Kidney capillary endothelial cell (primary cell): ENCODE results near the gene ZNF778.
"Not testable (repeated sequence)": the region's sequence is repeated elsewhere in the genome, so short reads cannot be mapped to it uniquely, and the experiment has no call there.

Source experiments
- DNase-seq: peaks from one replicate; pipeline ENCODE4 v3.0.0-alpha.2; 2018; ENCODE audit warnings: low spot score

ZNF778 gene

DNA sequence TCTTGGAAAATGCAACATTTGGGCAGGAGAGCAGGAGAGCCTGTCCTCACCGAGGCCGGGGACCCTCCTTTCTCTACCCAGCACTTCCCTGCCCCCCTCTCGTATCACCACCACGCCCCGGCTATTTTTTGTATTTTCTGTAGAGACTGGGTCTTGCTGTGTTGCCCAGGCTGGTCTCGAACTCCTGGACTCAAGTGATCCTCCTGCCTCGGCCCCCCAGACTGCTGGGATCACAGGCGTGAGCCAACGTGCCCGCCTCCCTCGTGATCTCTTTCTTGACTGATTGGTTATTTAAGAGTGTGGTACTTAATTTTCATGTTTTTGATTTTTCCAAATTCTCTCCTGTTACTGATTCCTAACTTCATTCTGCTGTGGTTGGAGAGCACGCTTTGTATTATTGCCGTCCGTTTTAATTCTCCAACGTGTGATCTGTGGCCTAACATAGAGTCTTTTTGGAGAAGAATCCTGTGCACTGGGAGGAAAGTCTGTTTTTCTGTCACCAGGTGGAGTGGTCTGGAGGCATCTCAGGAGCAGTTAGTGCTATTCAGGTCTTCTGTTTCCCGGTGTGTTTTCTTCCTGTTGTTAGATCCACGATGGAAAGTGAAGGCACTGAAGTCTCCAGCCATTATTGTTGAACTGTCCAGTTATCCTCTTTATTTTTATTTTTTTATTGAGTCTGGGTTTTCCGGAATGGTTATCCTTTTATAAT, 40.4 kb downstream of the ZNF778 start:
- no peak for DNase-seq

DNA sequence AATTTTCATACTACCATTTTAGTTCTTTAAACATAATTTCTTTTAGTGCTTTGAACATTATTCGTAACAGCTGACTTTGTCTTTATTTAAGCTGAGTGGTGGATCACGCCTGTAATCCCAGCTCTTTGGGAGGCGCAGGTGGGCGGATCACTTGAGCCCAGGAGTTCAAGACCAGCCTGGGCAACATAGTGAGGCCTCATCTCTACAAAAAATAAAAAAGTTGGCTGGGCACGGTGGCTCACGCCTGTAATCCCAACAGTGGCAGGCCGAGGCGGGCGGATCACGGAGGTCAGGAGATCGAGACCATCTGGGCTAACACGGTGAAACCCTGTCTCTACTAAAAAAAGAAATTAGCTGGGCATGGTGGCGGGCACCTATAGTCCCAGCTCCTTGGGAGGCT, 42.4 kb downstream of the ZNF778 start:
- DNase-seq = not testable (repeated sequence)

- DNase-seq = no peak
These were observed 44.4 kb downstream of the ZNF778 start for GRCh38 chr16:89261691-89262563.

- no peak for DNase-seq
These were observed 47.5 kb downstream of the ZNF778 start for GRCh38 chr16:89264800-89265550.

GRCh38 chr16:89265647-89266046, 48.1 kb downstream of the ZNF778 start:
- DNase-seq = no peak

DNA sequence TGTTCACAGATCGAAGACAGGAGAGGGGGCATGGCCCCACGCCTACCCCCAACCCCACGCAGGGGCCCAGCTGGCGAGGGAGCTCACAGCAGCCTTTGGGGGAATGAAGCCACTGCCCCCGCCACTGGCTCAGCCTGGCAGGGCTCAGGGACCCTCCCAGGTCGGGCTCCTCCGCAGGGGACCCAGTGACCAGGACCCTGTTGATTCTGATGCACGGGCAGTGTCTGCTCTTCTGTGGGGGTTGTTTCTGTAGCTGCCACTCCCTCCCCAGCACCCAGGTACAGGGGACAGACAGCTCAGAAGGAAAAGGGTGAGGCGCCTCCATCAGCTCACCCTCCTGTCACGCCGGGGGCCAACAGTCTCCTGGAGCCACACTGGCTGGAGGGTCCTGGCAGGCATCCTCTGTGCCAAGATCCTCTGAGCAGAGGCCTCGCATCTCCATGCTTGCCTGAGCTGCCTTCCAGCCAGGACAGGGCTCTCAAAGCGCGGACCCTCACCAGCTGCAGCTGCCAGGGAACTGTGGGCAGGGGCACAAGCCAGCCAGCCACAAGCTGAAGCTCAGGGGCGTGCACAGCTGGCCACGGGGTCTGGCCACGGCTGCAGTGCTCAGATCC, 49.1 kb downstream of the ZNF778 start:
- no peak for DNase-seq

GRCh38 chr16:89267746-89268145, 50.2 kb downstream of the ZNF778 start:
- DNase-seq = not testable (repeated sequence)

DNA sequence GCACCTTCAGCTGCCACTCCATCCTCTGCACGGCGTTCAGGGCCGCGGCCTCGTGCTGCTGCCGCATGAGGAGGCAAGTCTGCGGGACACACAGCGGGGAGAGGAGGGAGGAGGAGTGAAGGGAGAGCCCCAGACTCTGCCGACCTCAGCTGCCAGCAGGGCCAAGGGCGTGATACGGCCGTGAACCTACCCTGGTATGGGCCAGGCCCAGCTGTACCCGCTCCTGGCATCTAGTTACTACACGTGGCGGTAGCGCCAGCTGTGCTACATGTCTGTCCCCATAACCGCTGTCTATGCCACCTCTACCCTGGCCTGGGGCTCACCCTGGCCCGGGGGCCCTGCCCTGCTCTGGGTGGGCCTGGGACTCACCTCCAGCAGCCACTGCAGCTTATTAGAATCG, 51.1 kb downstream of the ZNF778 start:
- no peak for DNase-seq

DNA sequence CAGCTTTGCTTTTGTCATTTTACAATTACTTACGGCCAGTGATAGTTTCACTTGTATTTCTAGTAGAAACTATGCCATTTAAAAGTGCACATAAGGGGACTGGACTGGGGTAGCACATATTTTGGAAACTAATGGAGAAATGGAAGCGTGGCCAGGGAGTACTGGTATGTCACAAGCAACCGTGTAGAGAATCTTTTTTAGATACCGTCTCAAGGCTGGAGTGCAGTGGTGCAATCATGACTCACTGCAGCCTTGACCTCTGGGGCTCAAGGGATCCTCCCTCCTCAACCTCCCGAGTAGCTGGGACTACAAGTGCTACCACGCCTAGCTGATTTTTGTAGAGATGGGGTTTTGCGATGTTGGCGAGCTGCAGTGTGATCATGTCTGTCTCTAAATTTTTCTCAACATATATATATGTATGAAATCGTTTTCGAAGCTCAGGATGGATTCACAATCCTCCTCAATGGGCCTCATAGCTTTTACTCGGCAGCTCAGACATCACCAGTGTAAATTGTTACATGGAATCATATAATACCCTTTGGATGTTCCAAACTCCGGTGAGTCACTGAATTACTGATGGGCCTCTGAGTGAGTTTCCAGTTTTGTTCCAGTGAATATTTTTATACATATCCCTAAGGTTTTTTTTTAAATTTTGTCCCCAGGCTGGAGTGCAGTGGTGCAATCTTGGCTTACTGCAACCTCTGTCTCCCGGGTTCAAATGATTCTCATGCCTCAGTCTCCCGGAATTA, 51.7 kb downstream of the ZNF778 start:
- no peak for DNase-seq

DNA sequence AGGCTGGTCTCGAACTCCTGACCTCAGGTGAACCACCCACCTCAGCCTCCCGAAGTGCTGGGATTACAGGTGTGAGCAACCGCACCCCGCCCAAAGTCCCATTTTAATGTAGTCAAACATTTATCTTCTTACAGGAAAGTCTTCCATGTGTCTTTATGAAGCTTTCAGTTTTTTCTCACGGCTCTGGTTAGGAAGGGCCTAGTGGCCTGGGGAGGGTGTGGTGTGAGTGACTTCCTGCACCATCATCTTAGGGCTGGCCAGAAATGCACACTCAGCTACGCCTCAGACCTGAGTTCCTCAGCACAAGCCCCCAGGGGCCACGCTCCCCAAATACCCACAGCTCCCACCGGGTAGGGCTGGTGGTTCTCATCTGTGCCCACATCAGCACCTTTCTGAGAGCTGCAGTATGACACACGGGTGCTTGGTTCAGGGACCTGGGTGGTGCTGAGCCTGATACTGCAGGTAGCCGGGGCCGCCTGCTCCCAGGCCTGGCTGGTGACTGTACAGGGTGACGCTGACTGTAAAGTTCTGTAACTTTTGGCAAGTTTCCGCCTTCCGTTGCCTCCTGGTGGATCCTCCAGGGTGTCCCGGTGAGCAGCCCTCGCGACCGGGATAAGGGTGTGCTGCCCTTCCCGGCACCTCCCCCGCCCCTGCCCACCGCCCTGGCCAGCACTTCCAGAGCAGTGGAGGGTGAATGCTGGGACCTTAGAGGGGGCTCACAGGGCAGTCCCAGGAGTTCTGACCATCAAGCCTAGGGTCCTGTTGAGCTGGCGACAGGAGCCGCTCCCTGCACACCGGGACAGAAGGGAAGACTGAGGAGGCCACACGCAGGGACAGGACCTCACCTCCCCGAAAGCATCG, 52.5 kb downstream of the ZNF778 start:
- no peak for DNase-seq

DNA sequence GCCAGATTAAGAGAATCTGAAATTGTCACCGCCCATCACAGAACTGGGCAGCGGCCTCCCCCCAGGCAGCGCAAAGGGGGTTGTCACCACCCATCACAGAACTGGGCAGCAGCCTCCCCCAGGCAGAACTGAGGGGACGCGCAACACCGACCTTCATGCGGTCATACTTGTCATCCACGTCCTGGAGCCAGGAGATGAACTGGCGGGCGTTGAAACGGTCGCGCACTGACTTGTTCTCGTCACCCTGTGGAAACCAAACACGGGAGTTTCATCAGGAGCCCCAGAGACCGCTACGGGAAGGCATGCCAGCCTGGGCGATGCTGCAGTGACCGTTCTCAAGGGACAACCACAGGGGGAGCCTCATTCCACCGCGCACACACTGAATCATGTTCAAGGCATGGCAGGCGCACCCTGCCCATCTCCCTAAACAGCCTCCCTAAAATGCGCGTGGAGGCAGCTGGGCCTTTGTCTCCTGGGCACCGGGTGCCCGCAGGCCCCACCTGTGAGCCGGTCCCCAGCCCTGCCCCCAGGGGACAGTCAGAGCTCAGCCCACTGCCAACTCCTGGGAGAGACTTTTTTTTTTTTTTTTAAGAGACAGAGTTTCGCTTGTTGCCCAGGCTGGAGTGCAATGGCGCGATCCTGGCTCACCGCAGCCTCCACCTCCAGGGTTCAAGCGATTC, 53.3 kb downstream of the ZNF778 start:
- no peak for DNase-seq

GRCh38 chr16:89272631-89273030, 55.1 kb downstream of the ZNF778 start:
- no peak for DNase-seq

GRCh38 chr16:89273741-89274472, 56.4 kb downstream of the ZNF778 start:
- DNase-seq = no peak

DNA sequence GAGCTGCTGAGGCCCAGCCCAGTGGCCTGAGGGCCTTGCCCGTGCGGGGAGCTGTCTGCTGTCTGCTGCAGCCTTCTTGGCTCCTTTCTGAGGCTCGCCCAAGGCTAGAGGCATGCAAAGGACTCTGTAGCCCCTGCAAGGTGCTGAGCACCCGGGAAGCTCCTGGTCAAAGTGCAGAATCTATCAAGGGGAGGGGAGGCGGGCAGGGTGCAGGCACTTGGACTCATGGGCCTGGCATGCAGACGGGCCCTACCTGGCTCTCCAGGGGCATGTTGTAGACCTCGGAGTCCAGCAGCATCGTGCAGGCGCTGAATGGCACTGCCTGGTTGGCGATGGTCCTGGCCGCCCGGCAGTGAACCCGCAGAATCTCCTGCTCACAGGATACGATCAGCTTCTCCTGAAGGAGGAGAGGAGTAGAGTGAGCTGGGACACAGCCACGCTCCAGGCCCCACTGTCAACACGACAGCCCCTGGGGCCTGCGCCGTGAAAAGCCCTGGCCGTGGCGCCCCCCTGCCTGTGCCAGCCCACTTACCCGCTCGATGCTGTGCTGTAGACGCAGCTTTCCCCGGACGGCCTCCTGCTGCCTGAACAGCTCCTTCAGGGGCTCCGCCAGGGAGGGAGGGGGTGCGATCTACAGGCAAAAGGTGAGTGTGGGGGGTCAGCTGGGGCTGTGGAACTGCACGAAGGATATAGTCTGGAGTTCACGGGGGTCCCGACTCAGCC, 57.2 kb downstream of the ZNF778 start:
- DNase-seq = no peak

GRCh38 chr16:89275284-89275584, 57.7 kb downstream of the ZNF778 start:
- DNase-seq = no peak

- DNase-seq = no peak
These were observed 58.6 kb downstream of the ZNF778 start for GRCh38 chr16:89275837-89276720.

GRCh38 chr16:89277049-89277448, 59.5 kb downstream of the ZNF778 start:
- no peak for DNase-seq
